Subcutaneous adipose tissue (tissue), 4 donors: ENCODE data around the gene MYZAP. TPM values are rescaled to one million over a fixed set of nuclear protein-coding genes. Genes with fewer than 3 reads are reported as not detected.

Experiments
- total RNA-seq, 4 donors: library from RNA; depleted of rRNA; stranded (reverse); fragments of >200 nt; gene quantifications; one replicate each; pipeline ENCODE4 v1.1.0, GENCODE V29; 2016
- TF ChIP-seq, protein P1 (sequence below): fragments of 450-650 bp; IDR thresholded peaks from one replicate; pipeline ENCODE4 v1.5.1; 2016; ENCODE audit warnings: low read depth, mild to moderate bottlenecking, control low read depth, antibody characterized with exemption, moderate library complexity

MYZAP gene
- total RNA-seq, 4 donors from 2014 or later, result 22.5 to 31.8 (median 28.3) TPM

DNA sequence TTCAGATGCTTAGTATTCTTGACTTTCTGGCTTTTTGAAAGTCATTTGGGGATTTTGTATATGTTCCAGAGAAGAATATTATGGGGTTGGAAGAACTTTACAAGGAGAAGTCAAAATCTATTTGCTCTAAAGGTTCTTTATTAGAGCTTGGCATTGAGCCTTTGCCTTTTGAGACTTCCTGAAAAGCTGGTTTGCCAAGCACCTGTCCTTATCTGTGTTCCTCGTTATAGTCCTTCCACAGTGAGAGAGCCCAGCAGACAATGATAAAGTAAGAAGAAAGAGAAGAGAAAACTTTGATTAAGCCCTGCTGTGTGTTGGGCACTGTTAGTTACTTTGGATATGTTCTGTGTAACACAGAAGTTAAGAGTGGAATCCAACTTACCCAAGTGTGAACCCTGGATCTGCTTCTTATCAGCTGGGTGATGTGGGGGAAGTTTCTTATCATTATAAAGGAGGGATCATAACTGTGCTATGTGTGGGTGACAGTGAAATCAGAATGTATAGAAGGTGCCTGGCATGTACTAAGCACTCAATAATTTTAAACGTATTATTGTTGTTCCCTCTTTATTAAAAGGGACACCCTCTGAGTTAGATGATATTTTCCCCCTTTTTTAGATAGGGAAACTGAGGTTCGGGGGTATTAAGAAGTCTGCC lies 70.5 kb downstream of the MYZAP start:
- TF ChIP-seq, protein P1, sequence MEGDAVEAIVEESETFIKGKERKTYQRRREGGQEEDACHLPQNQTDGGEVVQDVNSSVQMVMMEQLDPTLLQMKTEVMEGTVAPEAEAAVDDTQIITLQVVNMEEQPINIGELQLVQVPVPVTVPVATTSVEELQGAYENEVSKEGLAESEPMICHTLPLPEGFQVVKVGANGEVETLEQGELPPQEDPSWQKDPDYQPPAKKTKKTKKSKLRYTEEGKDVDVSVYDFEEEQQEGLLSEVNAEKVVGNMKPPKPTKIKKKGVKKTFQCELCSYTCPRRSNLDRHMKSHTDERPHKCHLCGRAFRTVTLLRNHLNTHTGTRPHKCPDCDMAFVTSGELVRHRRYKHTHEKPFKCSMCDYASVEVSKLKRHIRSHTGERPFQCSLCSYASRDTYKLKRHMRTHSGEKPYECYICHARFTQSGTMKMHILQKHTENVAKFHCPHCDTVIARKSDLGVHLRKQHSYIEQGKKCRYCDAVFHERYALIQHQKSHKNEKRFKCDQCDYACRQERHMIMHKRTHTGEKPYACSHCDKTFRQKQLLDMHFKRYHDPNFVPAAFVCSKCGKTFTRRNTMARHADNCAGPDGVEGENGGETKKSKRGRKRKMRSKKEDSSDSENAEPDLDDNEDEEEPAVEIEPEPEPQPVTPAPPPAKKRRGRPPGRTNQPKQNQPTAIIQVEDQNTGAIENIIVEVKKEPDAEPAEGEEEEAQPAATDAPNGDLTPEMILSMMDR, result no peak

DNA sequence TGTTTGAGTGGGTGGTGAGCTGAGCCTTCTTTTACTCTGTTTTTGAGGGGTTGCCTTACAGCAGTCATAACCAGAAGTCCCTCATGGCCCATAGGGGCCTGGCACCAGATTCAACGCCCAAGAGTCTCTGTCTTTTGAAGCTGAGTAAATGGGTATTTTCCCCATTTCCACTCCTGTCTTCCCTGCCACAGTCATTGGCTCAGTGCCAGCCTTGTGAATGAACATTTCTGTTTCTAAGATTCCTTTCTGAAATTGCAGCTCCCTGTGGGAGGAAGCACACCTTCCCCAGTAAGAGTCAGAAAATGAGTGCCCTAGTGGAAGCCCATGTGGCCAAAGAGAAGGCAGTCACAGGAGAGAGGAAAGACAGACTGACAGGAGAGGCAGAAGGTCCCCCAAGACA lies 71.1 kb downstream of the MYZAP start:
- TF ChIP-seq, protein P1, result no peak

DNA sequence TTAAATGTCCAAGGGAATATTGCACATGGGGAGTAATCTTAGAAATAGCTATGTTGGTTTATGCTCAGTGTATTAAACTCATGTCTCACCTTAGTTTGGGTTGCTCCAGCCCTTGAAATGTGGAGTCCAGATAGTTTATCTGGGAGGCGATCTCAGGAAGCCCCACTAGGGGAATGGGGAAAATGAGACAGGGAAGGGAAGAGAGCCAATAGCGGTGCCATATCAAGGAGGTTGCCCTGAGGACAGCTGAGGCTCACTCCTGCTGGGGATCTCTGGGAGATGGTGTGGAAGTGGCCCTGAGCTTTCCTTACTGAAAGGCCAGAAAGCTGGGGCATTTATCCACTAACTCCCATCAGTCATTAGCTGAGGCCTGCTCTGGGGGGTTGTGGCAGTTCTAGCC lies 71.6 kb downstream of the MYZAP start:
- TF ChIP-seq, protein P1, result no peak

DNA sequence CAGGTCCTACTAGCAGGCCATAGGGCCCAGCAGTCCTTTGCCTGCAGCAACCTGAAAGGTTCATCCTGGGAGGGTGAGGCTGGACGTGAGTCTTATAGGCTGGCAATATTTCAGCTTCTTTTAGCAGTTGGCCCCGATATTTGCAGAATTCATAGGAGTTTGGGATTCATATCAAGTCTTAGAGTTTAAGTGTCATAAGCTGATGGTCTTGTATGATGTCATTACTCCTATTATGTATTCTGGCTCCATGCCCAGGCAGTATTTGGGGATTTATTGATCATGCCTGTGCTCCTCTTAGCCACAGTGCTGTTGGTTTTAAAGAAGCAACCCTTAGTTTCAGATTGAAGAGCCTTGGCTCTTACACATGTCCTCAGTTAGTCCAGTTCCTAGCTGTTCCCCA lies 73.5 kb downstream of the MYZAP start:
- TF ChIP-seq, protein P1, result no peak

DNA sequence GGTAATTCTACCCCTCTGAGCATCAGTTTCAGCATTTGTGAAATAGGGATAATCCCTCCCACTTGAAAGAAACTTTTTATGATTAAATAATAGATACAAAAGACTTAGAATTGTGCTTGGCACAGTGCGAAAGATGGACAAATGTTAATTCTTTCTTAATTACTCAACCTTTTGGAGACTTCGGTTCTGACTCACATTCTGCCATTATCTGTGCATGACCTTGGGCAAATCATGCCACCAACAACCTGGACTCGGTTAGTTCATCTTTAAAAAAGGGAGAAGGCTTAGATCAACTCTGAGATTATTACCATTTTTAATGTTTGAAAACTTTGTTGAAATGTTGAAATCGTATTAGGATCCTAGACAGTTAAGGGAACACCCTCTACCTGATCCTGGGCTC lies 74.2 kb downstream of the MYZAP start:
- TF ChIP-seq, protein P1, result no peak

DNA sequence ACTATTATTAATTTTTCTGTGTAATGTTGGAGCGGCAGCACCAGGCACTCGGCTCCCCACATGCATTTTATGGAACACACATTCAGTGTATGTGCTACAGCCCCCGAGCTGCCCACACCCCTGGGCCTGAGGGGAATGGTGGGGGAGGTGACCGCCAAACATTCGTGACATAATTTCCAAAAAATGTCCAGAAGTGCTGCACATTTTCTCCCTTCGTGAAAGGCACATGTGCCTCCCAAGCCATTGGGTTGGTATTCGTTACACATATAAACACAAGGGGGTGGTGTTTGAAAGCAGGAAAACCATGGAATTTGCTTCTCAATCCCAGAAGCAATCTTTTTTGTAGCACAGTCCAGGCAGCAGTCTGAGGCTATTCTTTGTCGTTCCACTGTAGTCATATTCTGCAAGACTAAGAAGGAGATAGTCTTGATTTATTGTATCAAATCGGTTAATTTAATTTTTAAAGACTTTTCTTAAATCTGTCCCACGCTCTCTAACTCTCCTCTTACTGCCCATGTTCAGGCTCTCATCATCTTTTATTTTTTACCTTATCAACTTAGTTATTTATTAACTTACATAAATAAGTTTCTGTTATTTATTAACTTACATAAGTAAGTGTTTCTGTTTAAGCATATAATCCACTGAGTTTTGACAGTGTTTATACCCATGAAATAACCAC lies 75.6 kb downstream of the MYZAP start:
- TF ChIP-seq, protein P1, result no peak

DNA sequence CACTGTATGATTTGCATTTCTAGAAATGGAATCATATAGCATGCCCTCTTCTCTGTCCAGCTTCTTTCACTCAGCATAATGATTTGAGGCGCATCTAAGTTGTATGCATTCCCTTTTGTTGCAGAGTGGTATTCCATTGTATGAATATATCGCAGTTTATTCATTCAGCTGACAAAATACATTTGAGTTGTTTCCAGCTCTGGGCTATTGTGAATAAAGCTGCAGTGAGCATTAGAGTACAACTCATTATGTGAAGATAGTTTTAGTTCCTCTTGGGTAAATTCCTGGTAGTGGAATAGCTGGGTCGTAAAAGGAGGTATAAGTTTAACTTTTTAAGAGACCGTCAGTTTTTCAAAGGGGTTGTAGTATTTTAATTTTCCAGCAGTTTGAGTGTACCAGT lies 76.3 kb downstream of the MYZAP start:
- TF ChIP-seq, protein P1, result no peak
